Measurements from ENCODE around the gene KDM4C.

DNA sequence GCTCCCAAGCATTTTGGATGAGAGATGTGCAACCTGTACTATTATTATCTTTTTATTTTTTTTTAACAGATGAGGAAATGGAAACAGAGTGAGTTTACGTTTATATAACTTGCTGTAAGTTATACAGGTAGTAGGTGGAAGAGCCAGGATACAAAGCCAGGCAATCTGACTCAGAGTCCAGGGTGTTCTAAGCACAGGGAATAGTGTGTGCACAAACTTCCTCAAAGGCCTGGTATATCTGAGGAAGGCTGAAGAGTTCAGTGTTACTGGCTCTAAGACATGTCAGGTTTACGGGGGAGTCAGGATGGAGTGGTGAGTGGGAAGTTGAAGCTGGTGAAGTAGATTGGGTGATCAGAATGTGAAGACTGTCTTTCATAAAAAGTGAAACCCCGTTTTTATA lies 353.6 kb downstream of the KDM4C start:
- TF ChIP-seq, protein P1, sequence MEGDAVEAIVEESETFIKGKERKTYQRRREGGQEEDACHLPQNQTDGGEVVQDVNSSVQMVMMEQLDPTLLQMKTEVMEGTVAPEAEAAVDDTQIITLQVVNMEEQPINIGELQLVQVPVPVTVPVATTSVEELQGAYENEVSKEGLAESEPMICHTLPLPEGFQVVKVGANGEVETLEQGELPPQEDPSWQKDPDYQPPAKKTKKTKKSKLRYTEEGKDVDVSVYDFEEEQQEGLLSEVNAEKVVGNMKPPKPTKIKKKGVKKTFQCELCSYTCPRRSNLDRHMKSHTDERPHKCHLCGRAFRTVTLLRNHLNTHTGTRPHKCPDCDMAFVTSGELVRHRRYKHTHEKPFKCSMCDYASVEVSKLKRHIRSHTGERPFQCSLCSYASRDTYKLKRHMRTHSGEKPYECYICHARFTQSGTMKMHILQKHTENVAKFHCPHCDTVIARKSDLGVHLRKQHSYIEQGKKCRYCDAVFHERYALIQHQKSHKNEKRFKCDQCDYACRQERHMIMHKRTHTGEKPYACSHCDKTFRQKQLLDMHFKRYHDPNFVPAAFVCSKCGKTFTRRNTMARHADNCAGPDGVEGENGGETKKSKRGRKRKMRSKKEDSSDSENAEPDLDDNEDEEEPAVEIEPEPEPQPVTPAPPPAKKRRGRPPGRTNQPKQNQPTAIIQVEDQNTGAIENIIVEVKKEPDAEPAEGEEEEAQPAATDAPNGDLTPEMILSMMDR (IDR thresholded peaks at IDR 0.05), result no peak
- TF ChIP-seq POLR2A (IDR thresholded peaks at IDR 0.05) (no peak), EP300 (IDR thresholded peaks at IDR 0.05) (no peak), POLR2AphosphoS5 (IDR thresholded peaks at IDR 0.05) (no peak)
